Progenitor cell of endocrine pancreas (in vitro differentiated cells): Measurements from ENCODE around the gene ULK4. TPM values are rescaled to one million over a fixed set of nuclear protein-coding genes. Genes with fewer than 3 reads are reported as not detected.
"Not testable (repeated sequence)": the region's sequence is repeated elsewhere in the genome, so short reads cannot be mapped to it uniquely, and the experiment has no call there.

Experiments
- DNase-seq: peaks from one replicate; pipeline ENCODE4 v3.0.0; 2021; ENCODE audit warnings: low spot score; ENCODE audit not compliant: unreplicated experiment
- H3K27ac Mint-ChIP-seq: 2 replicates; pipeline ENCODE4 v1.8.0; 2021; ENCODE audit warnings: mild to moderate bottlenecking, moderate library complexity, mixed read lengths
- H3K27me3 Mint-ChIP-seq: 2 replicates; pipeline ENCODE4 v1.8.0; 2021; ENCODE audit warnings: mixed read lengths
- H3K36me3 Mint-ChIP-seq: 2 replicates; pipeline ENCODE4 v1.8.0; 2022; ENCODE audit warnings: mixed read lengths; ENCODE audit not compliant: insufficient read depth
- H3K4me1 Mint-ChIP-seq: 2 replicates; pipeline ENCODE4 v1.8.0; 2021; ENCODE audit warnings: low read depth, mixed read lengths
- H3K4me3 Mint-ChIP-seq: 2 replicates; pipeline ENCODE4 v1.8.0; 2021; ENCODE audit warnings: low read depth, mild to moderate bottlenecking, moderate library complexity, mixed read lengths
- H3K9me3 Mint-ChIP-seq: 2 replicates; pipeline ENCODE4 v1.8.0; 2021; ENCODE audit warnings: low read depth, mixed read lengths
- total RNA-seq: library from RNA; stranded (reverse); gene quantifications from 2 replicates; pipeline ENCODE4 v1.2.1, GENCODE V29; 2021
- TF ChIP-seq, protein P1 (sequence below): fragments of 200-600 bp; sonication (generic); IDR thresholded peaks from one replicate; pipeline ENCODE4 v1.5.0; 2021; ENCODE audit warnings: antibody characterized with exemption, mild to moderate bottlenecking; ENCODE audit not compliant: unreplicated experiment

Gene ULK4
- total RNA-seq, 1 donor from 2014 or later, result 14.2 TPM

- Mint-ChIP-seq H3K27me3 (no peaks in the 10 kb centered on the region), H3K4me3 (no peak overlapping the region), H3K36me3 (peaks cover under 1% of the 10 kb centered on the region), H3K27ac (no peak overlapping the region), H3K9me3 (no peaks in the 10 kb centered on the region), H3K4me1 (peaks cover 2% of the 10 kb centered on the region)
- no peak for DNase-seq
- TF ChIP-seq, protein P1, sequence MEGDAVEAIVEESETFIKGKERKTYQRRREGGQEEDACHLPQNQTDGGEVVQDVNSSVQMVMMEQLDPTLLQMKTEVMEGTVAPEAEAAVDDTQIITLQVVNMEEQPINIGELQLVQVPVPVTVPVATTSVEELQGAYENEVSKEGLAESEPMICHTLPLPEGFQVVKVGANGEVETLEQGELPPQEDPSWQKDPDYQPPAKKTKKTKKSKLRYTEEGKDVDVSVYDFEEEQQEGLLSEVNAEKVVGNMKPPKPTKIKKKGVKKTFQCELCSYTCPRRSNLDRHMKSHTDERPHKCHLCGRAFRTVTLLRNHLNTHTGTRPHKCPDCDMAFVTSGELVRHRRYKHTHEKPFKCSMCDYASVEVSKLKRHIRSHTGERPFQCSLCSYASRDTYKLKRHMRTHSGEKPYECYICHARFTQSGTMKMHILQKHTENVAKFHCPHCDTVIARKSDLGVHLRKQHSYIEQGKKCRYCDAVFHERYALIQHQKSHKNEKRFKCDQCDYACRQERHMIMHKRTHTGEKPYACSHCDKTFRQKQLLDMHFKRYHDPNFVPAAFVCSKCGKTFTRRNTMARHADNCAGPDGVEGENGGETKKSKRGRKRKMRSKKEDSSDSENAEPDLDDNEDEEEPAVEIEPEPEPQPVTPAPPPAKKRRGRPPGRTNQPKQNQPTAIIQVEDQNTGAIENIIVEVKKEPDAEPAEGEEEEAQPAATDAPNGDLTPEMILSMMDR, result no peak
Observed at GRCh38 chr3:41853540-41854196, 108.2 kb downstream of the ULK4 start.

DNA sequence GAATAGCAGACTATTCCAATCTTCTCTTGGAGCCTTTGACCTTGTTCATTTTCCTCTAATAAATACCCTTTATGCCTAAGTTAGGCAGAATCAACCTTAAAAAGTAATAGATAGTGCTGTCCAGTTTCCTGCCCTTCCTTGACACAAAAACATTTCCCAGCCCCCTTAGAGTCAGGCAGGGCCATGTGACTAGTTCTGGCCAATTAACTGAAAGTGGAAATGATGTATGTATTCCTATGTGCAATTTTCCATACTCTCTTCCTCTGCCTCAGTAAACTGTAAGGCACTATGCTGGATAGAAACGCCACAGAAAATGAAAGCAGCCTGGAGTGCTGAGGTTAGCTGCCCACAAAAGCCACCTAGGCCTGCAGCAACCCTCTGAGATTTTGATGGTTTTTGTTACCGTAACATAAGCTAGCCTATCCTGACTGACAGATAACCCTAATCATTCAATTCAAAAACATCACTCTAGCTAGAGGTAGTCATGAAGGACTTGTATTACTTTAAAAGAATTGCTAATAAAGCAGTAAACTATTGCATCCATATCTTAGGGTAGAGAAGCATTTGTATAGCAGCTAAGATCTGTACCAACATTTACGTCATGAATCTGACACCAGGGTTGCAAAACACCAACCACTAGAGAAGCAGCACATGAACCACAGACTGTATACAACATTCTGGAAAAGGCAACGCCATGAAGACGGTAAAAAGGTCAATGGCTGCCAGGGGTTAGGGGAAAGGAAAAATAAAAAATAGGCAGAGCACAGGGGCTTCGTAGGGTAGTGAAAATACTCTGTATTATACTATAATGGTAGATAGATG, 112.9 kb downstream of the ULK4 start:
- Mint-ChIP-seq H3K27me3 (no peaks in the 10 kb centered on the region), H3K9me3 (no peaks in the 10 kb centered on the region), H3K27ac (no peak overlapping the region), H3K4me1 (peaks cover 2% of the 10 kb centered on the region), H3K4me3 (no peak overlapping the region), H3K36me3 (no peaks in the 10 kb centered on the region)
- no peak for DNase-seq
- TF ChIP-seq, protein P1, result no peak

DNA sequence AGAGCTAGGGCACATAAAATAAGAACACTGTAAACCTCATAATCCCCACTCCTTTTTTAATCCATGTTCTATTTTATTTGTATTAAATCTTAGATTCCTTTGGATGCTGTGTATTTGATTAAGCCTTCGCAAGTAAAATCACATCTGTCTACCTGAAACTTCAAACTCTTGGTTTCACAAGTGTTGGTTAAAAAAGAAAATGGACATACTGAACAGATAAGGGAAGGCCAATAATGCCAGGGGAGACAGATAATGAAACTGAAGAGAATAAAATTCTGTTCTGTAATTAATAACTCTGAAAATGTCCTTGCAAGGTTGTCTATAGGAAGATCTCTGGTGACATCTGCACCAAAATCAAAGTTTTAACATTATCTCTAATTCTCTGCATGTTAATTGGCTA, 114.2 kb downstream of the ULK4 start:
- H3K27me3 Mint-ChIP-seq, result no peaks in the 10 kb centered on the region
- no peak overlapping the region for H3K4me3 Mint-ChIP-seq
- no peak for DNase-seq
- H3K9me3 Mint-ChIP-seq, result peaks cover 5% of the 10 kb centered on the region
- TF ChIP-seq, protein P1, result no peak
- no peak overlapping the region for H3K27ac Mint-ChIP-seq
- H3K36me3 Mint-ChIP-seq, result peaks cover 7% of the 10 kb centered on the region
- H3K4me1 Mint-ChIP-seq, result peaks cover 2% of the 10 kb centered on the region

DNA sequence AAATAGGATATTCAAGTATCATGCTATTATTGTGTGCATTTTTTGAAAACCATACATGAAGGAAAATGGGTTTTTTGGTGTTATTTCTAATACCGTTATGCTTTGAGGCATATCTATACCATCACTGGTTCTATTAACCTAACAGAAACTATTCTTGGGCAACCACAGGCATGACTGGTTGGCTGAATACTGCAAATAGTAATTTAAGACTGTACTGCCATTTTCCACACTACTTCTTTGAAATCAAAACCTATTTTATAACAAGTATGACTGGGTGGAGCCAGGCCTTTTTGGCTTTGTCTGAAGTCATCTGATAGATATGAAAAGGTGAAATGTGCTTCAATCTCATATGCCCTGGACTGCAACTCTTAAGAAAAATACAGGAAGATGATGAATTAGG, 115.1 kb downstream of the ULK4 start:
- Mint-ChIP-seq H3K36me3 (peaks cover 13% of the 10 kb centered on the region), H3K27me3 (no peaks in the 10 kb centered on the region), H3K27ac (no peak overlapping the region), H3K4me1 (no peaks in the 10 kb centered on the region), H3K4me3 (no peak overlapping the region), H3K9me3 (peaks cover 11% of the 10 kb centered on the region)
- TF ChIP-seq, protein P1, result no peak
- no peak for DNase-seq

GRCh38 chr3:41845826-41846225, 116.1 kb downstream of the ULK4 start:
- H3K9me3 Mint-ChIP-seq, result peaks cover 13% of the 10 kb centered on the region
- H3K36me3 Mint-ChIP-seq, result peaks cover 16% of the 10 kb centered on the region
- DNase-seq, result no peak
- no peaks in the 10 kb centered on the region for H3K4me1 Mint-ChIP-seq
- TF ChIP-seq, protein P1, result no peak
- no peak overlapping the region for H3K27ac Mint-ChIP-seq
- H3K4me3 Mint-ChIP-seq, result no peak overlapping the region
- no peaks in the 10 kb centered on the region for H3K27me3 Mint-ChIP-seq

- peaks cover 24% of the 10 kb centered on the region for H3K36me3 Mint-ChIP-seq
- H3K4me1 Mint-ChIP-seq, H3K27ac Mint-ChIP-seq, DNase-seq, H3K4me3 Mint-ChIP-seq, H3K27me3 Mint-ChIP-seq: not testable (repeated sequence)
- H3K9me3 Mint-ChIP-seq, result peaks cover 18% of the 10 kb centered on the region
Observed at GRCh38 chr3:41844256-41844655, 117.6 kb downstream of the ULK4 start.

DNA sequence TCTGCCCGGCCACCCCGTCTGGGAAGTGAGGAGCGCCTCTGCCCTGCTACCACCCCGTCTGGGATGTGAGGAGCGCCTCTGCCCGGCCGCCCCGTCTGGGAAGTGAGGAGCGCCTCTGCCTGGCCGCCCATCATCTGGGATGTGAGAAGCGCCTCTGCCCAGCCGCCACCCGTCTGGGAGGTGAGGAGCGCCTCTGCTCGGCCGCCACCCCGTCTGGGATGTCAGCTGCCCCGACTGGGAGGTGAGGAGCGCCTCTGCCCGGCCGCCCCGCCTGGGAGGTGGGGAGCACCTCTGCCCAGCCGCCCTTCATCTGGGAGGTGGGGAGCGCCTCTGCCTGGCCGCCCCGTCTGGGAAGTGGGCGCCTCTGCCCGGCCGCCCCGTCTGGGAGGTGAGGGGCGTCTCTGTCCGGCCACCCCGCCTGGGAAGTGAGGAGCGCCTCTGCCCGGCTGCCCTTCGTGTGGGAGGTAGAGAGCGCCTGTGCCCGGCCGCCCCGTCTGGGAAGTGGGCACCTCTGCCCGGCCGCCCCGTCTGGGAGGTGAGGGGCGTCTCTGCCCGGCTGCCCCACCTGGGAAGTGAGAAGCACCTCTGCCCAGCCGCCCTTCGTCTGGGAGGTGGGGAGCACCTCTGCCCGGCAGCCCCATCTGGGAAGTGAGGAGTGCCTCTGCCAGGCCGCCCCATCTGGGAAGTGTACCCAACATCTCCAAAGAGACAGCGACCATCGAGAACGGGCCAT, 120.8 kb downstream of the ULK4 start:
- DNase-seq, H3K4me3 Mint-ChIP-seq: not testable (repeated sequence)

More for the DNA sequence above, 120.8 kb downstream of the ULK4 start:
- H3K4me1 Mint-ChIP-seq, H3K27me3 Mint-ChIP-seq, H3K27ac Mint-ChIP-seq: not testable (repeated sequence)
- H3K36me3 Mint-ChIP-seq, result peaks cover 24% of the 10 kb centered on the region
- H3K9me3 Mint-ChIP-seq, result peaks cover 18% of the 10 kb centered on the region
